ENCODE data around the gene TLCD3B. TPM values are rescaled to one million over a fixed set of nuclear protein-coding genes. Genes with fewer than 3 reads are reported as not detected.
A peak's percentile ranks its signal among the peaks of the same experiment; 100 is the strongest.
"Not testable (repeated sequence)": the region's sequence is repeated elsewhere in the genome, so short reads cannot be mapped to it uniquely, and the experiment has no call there.

TLCD3B gene
- total RNA-seq, 1 donor from 2014 or later: 1.0 TPM

DNA sequence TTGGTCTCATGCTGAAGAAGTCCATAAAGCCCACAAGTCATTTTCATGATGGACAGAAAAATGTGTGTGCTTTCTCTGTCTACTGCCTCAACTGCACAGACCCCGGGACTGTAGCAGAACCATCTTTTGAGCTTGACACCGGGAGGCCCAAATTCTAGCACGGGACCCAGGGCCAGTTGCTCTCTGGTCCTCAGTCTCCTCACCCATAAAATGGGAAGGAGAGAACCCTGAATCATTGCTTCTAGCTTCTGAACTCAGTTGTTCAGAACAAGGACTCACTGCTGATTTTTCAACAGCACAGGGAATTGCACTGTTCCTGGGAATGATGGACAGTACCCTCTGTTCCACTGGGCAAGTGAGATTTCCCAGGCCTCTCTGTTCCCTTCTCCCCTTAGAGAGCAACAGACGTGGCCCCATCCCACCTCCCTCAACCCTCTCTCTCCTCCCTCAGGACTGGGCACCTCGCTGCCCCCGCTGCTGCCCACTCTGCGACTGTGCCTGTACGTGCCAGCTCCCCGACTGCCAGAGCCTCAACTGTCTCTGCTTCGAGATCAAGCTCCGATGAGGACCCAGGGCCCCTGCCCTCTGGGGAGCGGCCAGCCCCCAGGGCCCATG lies 32.3 kb upstream of the TLCD3B start:
- DNase-seq (ENCODE audit: low read depth): peak; percentile 57

DNA sequence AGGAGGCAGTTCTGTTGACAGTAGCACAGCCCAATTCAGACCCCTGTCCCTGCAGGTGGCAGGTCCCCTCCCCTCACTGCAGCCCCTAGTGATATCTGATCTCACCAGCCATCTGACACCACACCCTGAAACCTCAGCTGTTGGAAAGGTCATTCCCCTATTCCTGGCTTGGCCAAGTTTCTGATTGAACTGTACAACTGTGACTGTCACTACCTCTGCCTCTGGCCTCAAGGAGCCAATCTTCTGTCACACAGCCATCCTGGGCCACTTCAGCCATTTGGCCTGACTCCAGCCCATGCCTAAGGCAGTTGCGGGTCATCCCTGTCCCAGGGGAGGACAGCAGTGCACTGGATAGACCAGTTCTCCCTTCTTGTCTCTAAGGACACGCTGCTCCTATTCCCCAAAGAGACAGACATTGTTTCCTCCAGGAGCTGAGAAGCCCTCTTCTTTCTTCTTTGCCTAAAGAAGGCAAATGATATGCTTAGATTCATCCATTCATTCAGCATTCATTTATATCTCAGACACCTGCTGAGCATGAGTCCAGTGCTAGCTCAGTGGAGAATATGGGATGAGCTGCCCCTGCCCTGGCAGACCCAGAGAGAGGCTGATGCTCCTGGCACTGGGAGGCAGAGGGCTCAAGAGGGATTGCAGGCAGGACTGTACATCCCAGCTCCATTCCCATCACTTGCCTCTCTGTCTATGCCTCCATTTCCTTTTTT lies 29.9 kb upstream of the TLCD3B start:
- peak; percentile 98 for DNase-seq (ENCODE audit: low read depth)

DNA sequence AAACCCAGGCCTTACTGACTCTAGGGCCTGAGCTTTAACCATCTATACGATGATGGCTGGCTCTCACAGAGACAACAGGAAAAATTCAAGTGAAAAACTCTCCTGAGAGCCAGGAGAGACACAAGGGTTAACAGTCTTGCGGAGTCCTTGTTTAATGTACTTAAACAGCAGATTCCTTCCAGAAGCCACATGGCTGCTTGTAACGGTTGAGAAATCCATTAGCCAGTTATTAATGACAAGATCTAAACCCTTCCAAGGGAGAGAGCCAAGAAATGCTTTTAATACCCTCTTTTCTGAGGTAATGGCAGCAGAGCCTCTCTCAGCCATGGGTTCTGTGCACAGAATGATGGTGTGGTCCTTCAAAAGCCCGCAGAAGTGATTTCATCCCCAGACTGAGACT lies 29.3 kb upstream of the TLCD3B start:
- DNase-seq (ENCODE audit: low read depth): no peak

DNA sequence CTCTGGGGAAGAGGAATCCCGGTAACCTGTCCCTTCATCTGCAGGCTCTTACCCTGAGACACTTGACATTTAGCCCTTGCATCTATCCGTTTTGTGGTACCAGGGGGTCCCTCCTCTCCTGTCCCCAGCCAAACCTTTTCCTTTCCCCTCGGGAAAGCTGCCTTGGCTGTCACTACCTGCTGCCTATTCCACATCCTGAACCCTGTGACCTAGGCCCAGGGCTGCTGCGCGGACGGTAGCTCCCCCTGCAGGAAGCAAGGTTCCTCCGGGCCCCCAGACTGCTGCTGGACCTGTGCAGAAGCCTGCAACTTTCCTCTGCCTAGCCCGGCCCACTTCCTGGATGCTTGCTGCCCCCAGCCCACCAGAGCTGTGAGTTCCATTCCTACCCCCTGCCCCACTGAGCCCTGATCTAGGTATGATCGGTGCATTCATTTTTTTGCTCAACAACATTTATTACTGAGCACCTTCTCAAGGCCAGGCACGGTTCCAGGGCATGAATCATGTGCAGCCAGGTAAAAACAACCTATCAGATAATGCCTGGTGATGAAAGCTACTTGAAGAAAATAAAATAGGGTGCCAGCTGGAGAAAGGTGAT lies 24.0 kb upstream of the TLCD3B start:
- DNase-seq (ENCODE audit: low read depth): no peak

DNA sequence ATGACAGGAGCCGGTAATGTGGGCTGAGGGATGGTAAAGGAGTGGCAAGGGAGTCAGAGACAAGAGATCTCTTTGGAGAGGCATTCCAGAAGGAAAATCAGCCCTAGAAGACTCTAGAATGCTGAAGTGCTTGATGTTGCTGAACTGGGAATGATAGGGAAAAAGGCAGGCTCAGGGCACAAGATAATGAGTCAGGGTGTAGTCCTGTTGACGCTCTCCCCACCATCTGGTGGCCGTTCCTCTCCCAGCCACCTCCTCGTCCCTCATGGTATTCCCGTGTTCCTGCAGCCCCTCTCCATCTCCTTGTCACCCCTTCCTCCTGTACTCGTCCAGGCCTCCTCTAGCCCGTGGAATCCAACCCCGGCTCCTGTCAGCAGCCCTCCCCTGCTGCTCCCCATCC lies 23.4 kb upstream of the TLCD3B start:
- no peak for DNase-seq (ENCODE audit: low read depth)

DNA sequence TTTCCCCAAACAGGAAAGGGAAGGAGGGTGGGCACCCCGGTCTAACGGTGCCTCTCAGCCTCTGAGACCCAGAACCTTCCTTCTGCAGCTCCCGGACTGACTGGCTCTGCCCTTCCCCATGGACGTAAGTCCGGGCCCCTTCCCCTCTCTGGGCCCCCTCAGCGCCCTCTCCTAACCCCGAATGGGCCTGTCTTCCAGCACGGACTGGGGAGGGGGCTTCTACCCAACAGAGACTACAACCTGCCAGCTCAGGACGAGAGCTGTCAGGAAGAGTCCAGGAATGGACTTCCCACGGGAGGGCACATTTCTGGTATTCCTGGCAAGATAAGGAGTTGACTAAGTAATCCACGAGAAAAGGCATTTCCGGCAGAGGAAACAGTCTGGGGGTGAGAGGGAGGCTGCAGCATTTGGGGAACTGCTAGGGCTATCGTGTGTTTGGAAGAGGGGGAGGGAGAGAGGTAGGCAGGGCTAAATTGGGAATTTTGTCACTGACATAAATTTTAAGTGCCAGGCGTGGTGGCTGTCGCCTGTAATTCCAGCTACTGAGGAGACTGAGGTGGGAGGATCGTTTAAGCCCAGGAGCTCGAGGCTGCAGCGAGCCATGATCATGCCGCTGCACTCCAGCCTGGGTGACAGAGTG lies 22.4 kb upstream of the TLCD3B start:
- no peak for DNase-seq (ENCODE audit: low read depth)

DNA sequence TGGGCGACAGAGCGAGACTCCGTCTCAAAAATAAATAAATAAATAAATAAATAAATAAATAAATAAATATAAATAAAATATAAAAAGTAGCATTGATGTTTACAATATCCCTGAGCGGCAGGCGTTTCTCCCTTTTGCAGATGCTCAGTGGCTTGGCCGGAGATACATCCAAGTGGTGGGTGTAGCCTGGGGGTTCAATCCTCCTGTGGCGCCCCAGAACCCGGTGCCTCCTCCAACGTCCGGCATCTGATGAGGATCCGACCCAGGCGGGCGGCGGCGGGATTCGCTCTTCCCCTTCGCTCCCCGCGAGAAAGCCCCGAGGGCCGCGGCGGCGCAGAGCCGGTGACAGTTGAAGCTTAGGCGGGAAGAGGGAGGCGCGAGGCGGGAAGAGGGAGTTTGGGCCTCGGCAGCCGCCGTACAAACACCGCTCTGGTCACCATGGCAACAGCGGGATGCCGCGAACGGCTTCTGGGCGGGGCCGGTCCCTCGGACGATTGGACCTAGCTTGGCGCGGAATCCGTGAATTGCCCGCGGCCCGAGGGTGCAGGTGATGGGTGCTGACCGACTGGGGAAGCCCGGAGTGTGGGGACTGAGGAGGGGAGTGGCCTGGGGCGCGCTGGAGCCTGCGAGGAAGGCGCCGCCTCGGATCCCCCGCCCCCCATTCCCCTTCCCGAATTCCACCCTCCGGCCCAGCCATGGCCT lies 21.8 kb upstream of the TLCD3B start:
- peak; percentile 91 for DNase-seq (ENCODE audit: low read depth)

DNA sequence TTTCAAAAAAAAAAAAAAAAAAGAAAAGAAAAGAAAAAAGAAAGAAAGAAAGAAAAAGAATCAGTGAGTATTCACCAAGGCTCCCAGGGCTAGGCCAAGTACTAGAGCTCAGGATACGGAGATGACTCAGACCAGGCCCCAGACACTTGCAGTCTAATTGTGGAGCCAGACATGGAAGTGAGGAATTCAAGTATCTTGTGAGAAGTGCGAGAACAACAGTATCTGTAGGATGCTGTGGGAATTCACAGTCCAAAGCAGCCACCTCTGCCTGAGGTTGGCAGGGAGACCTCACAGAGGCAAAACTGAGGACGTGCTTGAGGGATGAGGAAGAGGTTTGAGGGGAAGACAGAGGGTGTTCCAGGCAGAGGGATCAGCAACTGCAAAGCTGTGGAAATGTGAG lies 20.4 kb upstream of the TLCD3B start:
- DNase-seq (ENCODE audit: low read depth): no peak

DNA sequence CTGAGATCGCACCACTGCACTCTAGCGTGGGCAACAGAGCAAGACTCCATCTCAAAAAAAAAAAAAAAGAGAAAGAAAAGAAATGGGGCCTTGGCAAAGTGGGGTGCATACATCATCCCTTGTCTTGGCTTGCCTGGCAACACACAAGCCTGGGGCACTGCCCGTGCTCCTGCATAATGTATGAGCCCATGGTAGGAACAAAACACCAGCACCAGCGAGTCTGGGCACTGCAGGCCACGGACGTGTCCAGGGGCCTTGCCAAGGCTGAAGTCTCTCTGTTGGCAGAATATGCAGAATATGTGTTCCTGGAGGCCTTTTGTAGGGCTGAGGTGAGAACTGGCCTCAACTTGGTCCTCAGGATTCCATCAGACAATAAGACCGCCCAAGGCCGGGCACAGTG lies 18.8 kb upstream of the TLCD3B start:
- no peak for DNase-seq (ENCODE audit: low read depth)

DNA sequence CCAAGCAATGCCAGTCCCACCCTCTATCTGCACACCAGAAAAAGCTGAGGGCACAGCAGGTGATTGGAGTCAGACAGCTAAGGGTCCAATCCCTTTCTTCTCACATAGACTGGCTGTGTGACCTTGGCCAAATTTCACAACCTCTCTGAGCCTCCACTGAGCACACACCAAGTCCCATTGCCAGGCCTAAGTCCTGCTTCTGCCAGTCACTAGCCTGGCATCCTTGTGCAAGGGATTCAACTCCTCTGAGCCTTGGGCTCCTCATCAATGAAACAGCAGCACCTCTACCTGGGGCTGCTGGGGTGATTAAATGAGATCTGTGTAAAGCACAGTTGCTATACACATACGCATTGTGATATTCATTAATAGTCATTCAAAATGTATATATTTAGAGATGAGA lies 15.5 kb upstream of the TLCD3B start:
- no peak for DNase-seq (ENCODE audit: low read depth)

DNA sequence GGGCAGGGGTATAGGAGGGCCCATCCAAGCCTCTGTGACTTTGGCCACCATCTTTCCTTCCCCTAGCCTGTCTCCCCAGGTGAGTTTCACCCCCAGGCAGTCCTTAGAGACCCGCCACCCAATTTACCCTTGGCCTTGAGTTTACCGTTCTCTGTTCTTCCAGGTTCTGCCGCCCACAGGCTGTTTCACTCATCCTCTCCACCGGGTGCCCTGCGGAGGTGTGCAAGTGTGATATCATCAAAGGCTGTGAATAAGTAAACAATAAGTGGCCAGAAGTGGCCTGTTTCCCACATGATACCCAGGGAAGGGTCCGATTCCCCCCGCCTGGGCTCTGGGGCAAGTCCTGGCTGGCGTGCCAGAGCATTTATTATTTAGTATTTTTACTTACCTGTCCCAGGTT lies 15.1 kb upstream of the TLCD3B start:
- no peak for DNase-seq (ENCODE audit: low read depth)

DNA sequence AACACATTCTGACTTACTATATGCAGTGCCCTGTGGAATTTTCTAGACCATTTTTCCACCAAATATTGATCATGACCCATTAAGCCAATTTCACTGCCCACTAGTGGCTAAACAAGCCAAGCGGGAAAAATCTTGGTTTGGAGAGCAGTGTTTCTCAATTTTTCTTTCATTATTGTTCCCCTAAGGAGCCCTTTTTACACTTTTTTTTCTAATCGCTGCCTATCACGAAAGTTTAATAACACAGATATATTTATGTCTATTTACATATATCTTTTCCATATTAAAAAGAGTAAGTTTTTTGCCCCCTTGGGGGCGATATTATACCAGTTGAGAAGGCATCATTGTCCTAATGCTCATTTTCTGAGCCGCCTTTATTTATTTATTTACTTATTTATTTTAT lies 10.8 kb upstream of the TLCD3B start:
- peak; percentile 58 for DNase-seq (ENCODE audit: low read depth)

DNA sequence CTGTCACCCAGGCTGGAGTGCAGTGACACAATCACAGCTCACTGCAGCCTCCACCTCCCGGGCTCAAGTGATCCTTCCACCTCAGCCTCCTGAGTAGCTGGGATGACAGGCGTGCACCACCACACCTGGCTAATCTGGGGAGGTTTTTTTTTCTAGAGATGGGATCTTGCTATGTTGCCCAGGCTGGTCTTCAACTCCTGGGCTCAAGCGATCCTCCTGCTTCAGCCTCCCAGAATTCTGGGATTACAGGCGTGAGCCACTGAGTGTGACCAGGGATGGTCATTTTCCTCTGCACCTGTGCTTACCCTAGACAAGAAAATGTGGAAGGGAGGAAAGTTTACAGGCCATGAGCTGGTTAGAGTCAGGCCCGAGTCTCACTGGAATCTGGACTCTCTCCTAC lies 9.6 kb upstream of the TLCD3B start:
- DNase-seq (ENCODE audit: low read depth): not testable (repeated sequence)

DNA sequence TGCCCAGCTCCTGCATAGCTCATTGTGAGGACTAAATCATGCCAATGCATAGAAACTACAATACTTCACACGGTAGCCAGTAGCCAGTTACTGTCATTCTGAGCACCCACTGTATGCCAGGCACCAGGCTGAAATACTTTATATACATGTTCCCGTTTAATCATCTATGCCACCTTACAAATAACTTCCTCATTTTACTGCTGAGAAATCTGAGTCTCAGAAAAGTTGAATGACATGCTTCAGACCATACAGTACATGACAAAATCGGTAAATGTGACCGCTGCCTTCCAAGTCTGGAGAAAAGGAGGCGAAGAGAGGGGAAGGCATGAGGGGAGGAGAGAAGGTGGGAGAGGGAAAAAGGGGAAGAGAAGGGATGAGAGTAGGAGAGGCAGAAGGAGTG lies 9.2 kb upstream of the TLCD3B start:
- DNase-seq (ENCODE audit: low read depth): no peak

DNA sequence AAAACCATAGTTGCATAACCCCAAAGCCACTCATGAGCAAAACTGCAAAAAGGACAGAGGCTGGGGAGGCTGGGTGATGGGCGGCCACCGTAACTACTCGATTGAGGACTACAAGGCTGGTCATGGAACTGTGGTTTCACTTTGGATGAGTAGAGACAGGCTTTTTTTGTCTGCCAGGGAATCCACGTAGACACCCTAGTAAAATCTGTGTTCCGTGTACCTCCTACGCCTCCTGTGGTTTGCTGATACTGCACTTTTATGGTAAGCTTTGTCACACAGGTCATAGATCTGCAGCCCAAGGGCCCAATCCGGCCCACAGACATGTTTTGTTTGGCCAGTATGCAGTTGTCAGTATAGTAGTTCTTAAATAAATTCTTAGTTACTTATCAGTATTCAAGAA lies 2.2 kb upstream of the TLCD3B start:
- no peak for DNase-seq (ENCODE audit: low read depth)

DNA sequence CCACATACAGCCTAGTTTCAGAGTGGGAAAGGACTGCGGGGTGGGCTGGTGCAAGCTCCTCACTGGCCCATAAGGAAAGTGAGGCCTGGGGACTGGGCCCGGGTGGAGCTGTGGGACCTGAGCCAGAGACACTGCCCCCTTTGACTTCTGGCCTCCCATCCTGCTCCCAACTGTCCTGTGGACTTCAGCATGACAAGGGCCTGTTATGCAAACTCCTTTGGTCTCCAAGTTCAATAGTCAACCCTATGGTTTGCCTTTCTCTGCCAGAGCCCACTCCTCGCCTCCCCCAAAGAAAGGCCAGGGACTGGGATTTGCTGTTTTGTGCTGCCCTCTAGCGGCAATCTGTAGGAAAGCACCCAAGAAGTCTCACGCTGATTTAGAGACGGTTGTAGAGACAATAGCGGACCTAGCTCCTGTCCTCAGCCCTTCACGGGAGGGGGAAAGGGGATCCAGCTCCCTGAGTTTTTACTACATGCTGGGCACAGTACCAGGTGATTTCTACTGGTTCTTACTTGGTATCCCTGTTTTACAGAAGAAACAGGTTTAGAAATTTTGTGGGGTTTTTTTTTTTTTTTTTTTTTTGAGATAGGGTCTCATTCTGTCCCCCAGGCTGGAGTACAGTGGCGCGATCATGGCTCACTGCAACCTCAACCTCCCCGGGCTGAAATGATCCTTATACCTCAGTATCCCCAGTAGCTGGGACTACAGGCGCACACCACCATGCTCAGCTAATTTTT lies 1.2 kb upstream of the TLCD3B start:
- DNase-seq (ENCODE audit: low read depth): peak; percentile 73

DNA sequence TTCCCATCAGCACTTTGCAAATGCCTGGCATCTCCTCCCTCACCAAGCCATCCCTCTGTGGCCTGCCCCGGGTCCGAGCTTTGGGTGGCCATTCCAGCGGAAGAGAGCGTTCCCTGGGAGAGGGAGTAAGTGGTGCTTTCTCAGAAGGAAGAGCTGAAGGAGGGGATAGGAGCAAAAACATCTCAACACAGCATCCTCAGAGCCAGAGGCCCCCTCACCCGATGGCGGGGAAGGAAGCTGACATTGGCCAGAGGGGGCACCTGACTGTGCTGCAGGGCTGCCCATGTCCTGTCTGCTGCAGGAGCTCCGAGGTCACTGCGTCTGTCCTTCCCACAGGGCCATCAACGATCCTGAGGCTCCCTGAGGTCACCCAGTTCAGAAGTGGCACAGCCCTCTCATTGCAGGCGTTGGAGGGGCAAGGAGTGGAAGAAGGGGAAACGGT lies 427 bp upstream of the TLCD3B start:
- DNase-seq (ENCODE audit: low read depth): no peak

DNA sequence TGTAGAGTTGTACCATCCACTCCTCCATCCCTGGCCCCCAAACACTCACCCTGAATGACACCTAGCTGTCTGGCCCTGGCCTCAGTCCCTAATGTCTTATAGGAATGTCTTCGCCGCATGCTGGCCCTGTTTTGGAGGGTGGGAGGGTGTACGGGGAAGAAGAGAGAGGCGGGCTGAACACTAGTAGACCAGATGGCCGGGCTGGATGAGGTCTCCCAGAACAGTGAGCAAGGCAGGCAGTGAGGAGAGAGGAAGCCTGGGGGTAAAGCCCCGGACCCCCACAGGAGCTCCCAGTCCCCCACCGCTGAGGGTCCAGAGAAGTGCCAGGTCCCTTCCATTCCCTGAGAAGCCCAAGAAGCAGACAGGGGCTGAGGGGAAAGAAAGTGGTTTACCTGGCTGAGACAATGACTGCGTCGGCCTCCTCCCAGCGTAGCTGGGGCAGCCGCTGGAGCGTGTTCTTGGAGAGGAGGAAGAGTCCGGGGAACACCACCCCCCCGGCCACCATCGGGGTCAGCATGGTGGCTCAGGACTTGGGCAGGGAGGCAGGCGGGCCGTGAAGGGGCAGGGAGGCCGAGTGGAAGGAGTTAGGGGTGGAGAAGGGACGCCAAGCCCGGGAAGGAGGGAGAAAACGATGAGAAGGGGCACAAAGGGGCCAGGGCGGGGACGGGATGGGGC lies 923 bp downstream of the TLCD3B start:
- no peak for DNase-seq (ENCODE audit: low read depth)

DNA sequence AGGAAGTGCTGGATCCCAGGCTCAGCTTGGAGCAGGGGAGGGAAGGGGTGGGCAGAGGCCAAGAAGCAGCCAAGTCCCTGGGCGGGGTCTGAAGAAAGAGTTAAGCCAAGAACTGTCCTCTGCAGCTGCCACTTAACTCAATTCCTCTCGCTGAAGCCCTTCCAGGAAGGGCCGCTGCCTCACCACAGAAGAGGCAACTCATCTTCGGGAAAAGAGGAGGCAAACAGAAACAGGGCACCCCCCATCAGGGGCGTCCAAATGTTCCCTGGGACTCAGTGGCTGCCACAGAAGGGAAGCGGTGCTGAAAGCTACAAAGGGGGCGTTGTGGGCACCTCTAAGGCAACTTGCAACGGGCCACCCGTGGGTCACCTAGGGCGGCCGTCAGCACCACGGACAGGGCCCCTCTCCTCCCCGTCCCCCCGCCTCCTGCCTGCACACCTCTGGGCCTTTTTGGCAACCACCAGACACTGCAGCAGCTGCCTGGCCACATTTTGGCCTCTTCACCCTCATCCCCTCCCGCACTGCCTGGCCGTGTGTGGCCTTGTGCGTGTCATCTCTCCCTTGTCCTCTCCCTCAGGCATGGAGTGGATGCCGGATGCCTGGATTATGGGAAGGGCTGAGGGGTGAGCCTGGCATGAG lies 2.5 kb downstream of the TLCD3B start:
- DNase-seq (ENCODE audit: low read depth): peak; percentile 83
